ENCODE data around the gene CHCHD5.
"Not testable (repeated sequence)": the region's sequence is repeated elsewhere in the genome, so short reads cannot be mapped to it uniquely, and the experiment has no call there.

Gene CHCHD5

GRCh38 chr2:112584134-112584890 is at the start of gene CHCHD5:
Gene CHCHD5, plus strand, starts transcription at chr2:112584609. Its CDS starts 39 bp downstream, at chr2:112584648.
- H3K4me3 ChIP-seq (ENCODE audit: low read depth in 1 of 5, low read length in 5 of 5) = peak within 1 kb of the TSS; percentile 87 to 97 (median 94)
- H3K27ac ChIP-seq (ENCODE audit: low read depth, low read length) = peak within 1 kb of the TSS; percentile 97
- no peaks in the 10 kb centered on the region for H3K27me3 ChIP-seq (ENCODE audit: control insufficient read depth in 5 of 5, insufficient read depth in 4 of 5, low read length in 5 of 5)
- peaks cover 13 to 38% (median 29%) of the 10 kb centered on the region in 5 donors for H3K4me1 ChIP-seq (ENCODE audit: control insufficient read depth in 5 of 5, insufficient read depth in 5 of 5, low read length in 5 of 5)
- H3K9me3 ChIP-seq (ENCODE audit: control insufficient read depth in 5 of 5, low read length in 5 of 5) = no peaks in the 10 kb centered on the region
- H3K9ac ChIP-seq (ENCODE audit: low read length in 5 of 5) = peak within 1 kb of the TSS; percentile 68 to 94 (median 85)
- peaks cover 0 to 21% (median 14%) of the 10 kb centered on the region in 5 donors for H3K36me3 ChIP-seq (ENCODE audit: control insufficient read depth in 5 of 5, insufficient read depth in 5 of 5, low read length in 5 of 5)

GRCh38 chr2:112534826-112535225 is 49.6 kb upstream of the CHCHD5 start:
- H3K36me3 ChIP-seq (ENCODE audit: control insufficient read depth in 5 of 5, insufficient read depth in 5 of 5, low read length in 5 of 5) = peaks cover 9 to 17% (median 14%) of the 10 kb centered on the region in 5 donors
- H3K9ac ChIP-seq (ENCODE audit: low read length in 5 of 5) = no peak overlapping the region
- no peaks in the 10 kb centered on the region for H3K27me3 ChIP-seq (ENCODE audit: control insufficient read depth in 5 of 5, insufficient read depth in 4 of 5, low read length in 5 of 5)

GRCh38 chr2:112536665-112537064 is 47.7 kb upstream of the CHCHD5 start:
- H3K4me1 ChIP-seq (ENCODE audit: control insufficient read depth in 5 of 5, insufficient read depth in 5 of 5, low read length in 5 of 5); H3K4me3 ChIP-seq (ENCODE audit: low read depth in 1 of 5, low read length in 5 of 5); H3K27ac ChIP-seq (ENCODE audit: low read depth, low read length); H3K27me3 ChIP-seq (ENCODE audit: control insufficient read depth in 5 of 5, insufficient read depth in 4 of 5, low read length in 5 of 5); H3K9ac ChIP-seq (ENCODE audit: low read length in 5 of 5); H3K9me3 ChIP-seq (ENCODE audit: control insufficient read depth in 5 of 5, low read length in 5 of 5): not testable (repeated sequence)
- peaks cover 0 to 12% (median 9%) of the 10 kb centered on the region in 5 donors for H3K36me3 ChIP-seq (ENCODE audit: control insufficient read depth in 5 of 5, insufficient read depth in 5 of 5, low read length in 5 of 5)

More at GRCh38 chr2:112534826-112535225, 49.6 kb upstream of the CHCHD5 start:
- Histone ChIP-seq H3K9me3 (ENCODE audit: control insufficient read depth in 5 of 5, low read length in 5 of 5) (no peaks in the 10 kb centered on the region), H3K4me3 (ENCODE audit: low read depth in 1 of 5, low read length in 5 of 5) (no peak overlapping the region), H3K4me1 (ENCODE audit: control insufficient read depth in 5 of 5, insufficient read depth in 5 of 5, low read length in 5 of 5) (no peaks in the 10 kb centered on the region), H3K27ac (ENCODE audit: low read depth, low read length) (no peak overlapping the region)

GRCh38 chr2:112539306-112539705 is 45.1 kb upstream of the CHCHD5 start:
- H3K36me3 ChIP-seq (ENCODE audit: control insufficient read depth in 5 of 5, insufficient read depth in 5 of 5, low read length in 5 of 5) = no peaks in the 10 kb centered on the region
- no peaks in the 10 kb centered on the region for H3K9me3 ChIP-seq (ENCODE audit: control insufficient read depth in 5 of 5, low read length in 5 of 5)
- H3K4me1 ChIP-seq (ENCODE audit: control insufficient read depth in 5 of 5, insufficient read depth in 5 of 5, low read length in 5 of 5) = peaks cover 6 to 27% (median 21%) of the 10 kb centered on the region in 5 donors
- H3K27me3 ChIP-seq (ENCODE audit: control insufficient read depth in 5 of 5, insufficient read depth in 4 of 5, low read length in 5 of 5) = no peaks in the 10 kb centered on the region
- H3K27ac ChIP-seq (ENCODE audit: low read depth, low read length) = no peak overlapping the region
- no peak overlapping the region for H3K4me3 ChIP-seq (ENCODE audit: low read depth in 1 of 5, low read length in 5 of 5)
- no peak overlapping the region for H3K9ac ChIP-seq (ENCODE audit: low read length in 5 of 5)

- no peaks in the 10 kb centered on the region for H3K36me3 ChIP-seq (ENCODE audit: control insufficient read depth in 5 of 5, insufficient read depth in 5 of 5, low read length in 5 of 5)
- H3K9ac ChIP-seq (ENCODE audit: low read length in 5 of 5) = no peak overlapping the region
- no peaks in the 10 kb centered on the region for H3K9me3 ChIP-seq (ENCODE audit: control insufficient read depth in 5 of 5, low read length in 5 of 5)
- peak overlapping the region in 2 of 5 donors; percentile 78 to 100 for H3K4me3 ChIP-seq (ENCODE audit: low read depth in 1 of 5, low read length in 5 of 5)
- no peaks in the 10 kb centered on the region for H3K27me3 ChIP-seq (ENCODE audit: control insufficient read depth in 5 of 5, insufficient read depth in 4 of 5, low read length in 5 of 5)
- no peak overlapping the region for H3K27ac ChIP-seq (ENCODE audit: low read depth, low read length)
- H3K4me1 ChIP-seq (ENCODE audit: control insufficient read depth in 5 of 5, insufficient read depth in 5 of 5, low read length in 5 of 5) = peaks cover 6 to 27% (median 25%) of the 10 kb centered on the region in 5 donors
These were observed 43.5 kb upstream of the CHCHD5 start for GRCh38 chr2:112540906-112541305.

- peaks cover 0 to 3% (median 0%) of the 10 kb centered on the region in 5 donors for H3K36me3 ChIP-seq (ENCODE audit: control insufficient read depth in 5 of 5, insufficient read depth in 5 of 5, low read length in 5 of 5)
- peak overlapping the region; percentile 78 to 100 (median 88) for H3K4me3 ChIP-seq (ENCODE audit: low read depth in 1 of 5, low read length in 5 of 5)
- no peaks in the 10 kb centered on the region for H3K27me3 ChIP-seq (ENCODE audit: control insufficient read depth in 5 of 5, insufficient read depth in 4 of 5, low read length in 5 of 5)
- peak overlapping the region; percentile 75 for H3K27ac ChIP-seq (ENCODE audit: low read depth, low read length)
- H3K9me3 ChIP-seq (ENCODE audit: control insufficient read depth in 5 of 5, low read length in 5 of 5) = no peaks in the 10 kb centered on the region
- peaks cover 6 to 27% (median 25%) of the 10 kb centered on the region in 5 donors for H3K4me1 ChIP-seq (ENCODE audit: control insufficient read depth in 5 of 5, insufficient read depth in 5 of 5, low read length in 5 of 5)
- peak overlapping the region; percentile 55 to 90 (median 86) for H3K9ac ChIP-seq (ENCODE audit: low read length in 5 of 5)
These were observed 42.9 kb upstream of the CHCHD5 start for GRCh38 chr2:112541315-112542122.

- Histone ChIP-seq H3K4me3 (ENCODE audit: low read depth in 1 of 5, low read length in 5 of 5) (peak within 1 kb of the TSS; percentile 78 to 100 (median 88)), H3K27me3 (ENCODE audit: control insufficient read depth in 5 of 5, insufficient read depth in 4 of 5, low read length in 5 of 5) (no peaks in the 10 kb centered on the region), H3K9me3 (ENCODE audit: control insufficient read depth in 5 of 5, low read length in 5 of 5) (no peaks in the 10 kb centered on the region), H3K9ac (ENCODE audit: low read length in 5 of 5) (peak within 1 kb of the TSS; percentile 55 to 90 (median 86)), H3K4me1 (ENCODE audit: control insufficient read depth in 5 of 5, insufficient read depth in 5 of 5, low read length in 5 of 5) (peaks cover 6 to 33% (median 30%) of the 10 kb centered on the region in 5 donors), H3K27ac (ENCODE audit: low read depth, low read length) (peak within 1 kb of the TSS; percentile 75), H3K36me3 (ENCODE audit: control insufficient read depth in 5 of 5, insufficient read depth in 5 of 5, low read length in 5 of 5) (peaks cover 0 to 7% (median 2%) of the 10 kb centered on the region in 5 donors)
These were observed 42.1 kb upstream of the CHCHD5 start, which contains the start of gene POLR1B for GRCh38 chr2:112542123-112542983. Gene POLR1B, plus strand, starts transcription at chr2:112542465. Its CDS starts 30 bp downstream, at chr2:112542495.

- H3K27me3 ChIP-seq (ENCODE audit: control insufficient read depth in 5 of 5, insufficient read depth in 4 of 5, low read length in 5 of 5) = no peaks in the 10 kb centered on the region
- peaks cover 6 to 34% (median 32%) of the 10 kb centered on the region in 5 donors for H3K4me1 ChIP-seq (ENCODE audit: control insufficient read depth in 5 of 5, insufficient read depth in 5 of 5, low read length in 5 of 5)
- H3K9ac ChIP-seq (ENCODE audit: low read length in 5 of 5) = peak overlapping the region; percentile 16 to 90 (median 86)
- no peaks in the 10 kb centered on the region for H3K9me3 ChIP-seq (ENCODE audit: control insufficient read depth in 5 of 5, low read length in 5 of 5)
- peak overlapping the region; percentile 78 to 100 (median 88) for H3K4me3 ChIP-seq (ENCODE audit: low read depth in 1 of 5, low read length in 5 of 5)
- H3K27ac ChIP-seq (ENCODE audit: low read depth, low read length) = no peak overlapping the region
- peaks cover 0 to 15% (median 8%) of the 10 kb centered on the region in 5 donors for H3K36me3 ChIP-seq (ENCODE audit: control insufficient read depth in 5 of 5, insufficient read depth in 5 of 5, low read length in 5 of 5)
These were observed 41.3 kb upstream of the CHCHD5 start for GRCh38 chr2:112542984-112543661.

GRCh38 chr2:112547333-112547732 is 37.1 kb upstream of the CHCHD5 start:
- Histone ChIP-seq H3K27me3 (ENCODE audit: control insufficient read depth in 5 of 5, insufficient read depth in 4 of 5, low read length in 5 of 5) (no peaks in the 10 kb centered on the region), H3K27ac (ENCODE audit: low read depth, low read length) (no peak overlapping the region), H3K4me1 (ENCODE audit: control insufficient read depth in 5 of 5, insufficient read depth in 5 of 5, low read length in 5 of 5) (peaks cover 6 to 29% (median 21%) of the 10 kb centered on the region in 5 donors), H3K9me3 (ENCODE audit: control insufficient read depth in 5 of 5, low read length in 5 of 5) (no peaks in the 10 kb centered on the region), H3K36me3 (ENCODE audit: control insufficient read depth in 5 of 5, insufficient read depth in 5 of 5, low read length in 5 of 5) (peaks cover 6 to 52% (median 34%) of the 10 kb centered on the region in 5 donors), H3K9ac (ENCODE audit: low read length in 5 of 5) (no peak overlapping the region), H3K4me3 (ENCODE audit: low read depth in 1 of 5, low read length in 5 of 5) (no peak overlapping the region)

All from subcutaneous abdominal adipose tissue (tissue), 5 donors.